H4 (cell line): ENCODE measurements around the gene MAU2. TPM values are rescaled to one million over a fixed set of nuclear protein-coding genes. Genes with fewer than 3 reads are reported as not detected.
A peak's percentile ranks its signal among the peaks of the same experiment; 100 is the strongest.
"Not testable (repeated sequence)": the region's sequence is repeated elsewhere in the genome, so short reads cannot be mapped to it uniquely, and the experiment has no call there.

Experiments used
- DNase-seq: peaks from one replicate; pipeline ENCODE4 v3.0.0-alpha.2; 2015; ENCODE audit warnings: low spot score
- total RNA-seq: library from RNA; depleted of rRNA; stranded (reverse); fragments of >200 nt; shearing (Covaris generic); gene quantifications from 2 replicates; pipeline ENCODE4 v1.2.3, GENCODE V29; 2014

The MAU2 gene
- total RNA-seq, 1 experiment from 2014 or later: 12.8 TPM

GRCh38 chr19:19345970-19346369 lies 25.3 kb downstream of the MAU2 start:
- DNase-seq: no peak

GRCh38 chr19:19347401-19348110 lies 26.9 kb downstream of the MAU2 start:
- DNase-seq: no peak

GRCh38 chr19:19348266-19348665 lies 27.6 kb downstream of the MAU2 start:
- DNase-seq: no peak

GRCh38 chr19:19349365-19349764 lies 28.7 kb downstream of the MAU2 start:
- DNase-seq: peak; percentile 2

- DNase-seq: not testable (repeated sequence)
These were observed 30.1 kb downstream of the MAU2 start for GRCh38 chr19:19350756-19351155.

GRCh38 chr19:19352823-19353222 lies 32.2 kb downstream of the MAU2 start:
- DNase-seq: no peak

- DNase-seq: no peak
These were observed 33.4 kb downstream of the MAU2 start for GRCh38 chr19:19354007-19354406.

- no peak for DNase-seq
These were observed 34.3 kb downstream of the MAU2 start for GRCh38 chr19:19354932-19355331.

GRCh38 chr19:19355606-19356139 lies 35.0 kb downstream of the MAU2 start:
- no peak for DNase-seq

- no peak for DNase-seq
These were observed 35.9 kb downstream of the MAU2 start for GRCh38 chr19:19356500-19356899.

- DNase-seq: no peak
These were observed 36.4 kb downstream of the MAU2 start for GRCh38 chr19:19356901-19357566.

GRCh38 chr19:19361075-19361594 lies 40.5 kb downstream of the MAU2 start:
- peak; percentile 85 for DNase-seq

GRCh38 chr19:19362075-19362474 lies 41.4 kb downstream of the MAU2 start:
- DNase-seq: no peak

GRCh38 chr19:19366434-19367396 lies 46.1 kb downstream of the MAU2 start:
- DNase-seq: peak; percentile 72

- DNase-seq: no peak
These were observed 47.5 kb downstream of the MAU2 start for GRCh38 chr19:19368087-19368486.

- no peak for DNase-seq
These were observed 50.4 kb downstream of the MAU2 start for GRCh38 chr19:19371059-19371458.

GRCh38 chr19:19372656-19373416 lies 52.2 kb downstream of the MAU2 start:
- DNase-seq: peak; percentile 69

GRCh38 chr19:19379527-19379926 lies 58.9 kb downstream of the MAU2 start:
- no peak for DNase-seq

GRCh38 chr19:19380316-19380715 lies 59.7 kb downstream of the MAU2 start:
- not testable (repeated sequence) for DNase-seq

GRCh38 chr19:19381007-19381926 lies 60.6 kb downstream of the MAU2 start:
- no peak for DNase-seq
